Keratinocyte (primary cell): Measurements from ENCODE around the gene SKOR1. TPM values are rescaled to one million over a fixed set of nuclear protein-coding genes. Genes with fewer than 3 reads are reported as not detected.

Source experiments
- DNase-seq: peaks from one replicate; pipeline ENCODE4 v3.0.0-alpha.2; 2011; ENCODE audit warnings: low read depth, missing footprints, low spot score
- FAIRE-seq: peaks from 2 replicates; lab custom pipeline; 2011; peaks lifted over from hg19 to GRCh38; lab: Jason Lieb, UNC
- H2AFZ ChIP-seq: 2 replicates; pipeline ENCODE4 v1.6.0; 2012; ENCODE audit warnings: low read length, control low read depth, inconsistent platforms; ENCODE audit not compliant: control insufficient read depth
- H3K27ac ChIP-seq: 2 replicates; pipeline ENCODE4 v1.5.1; 2011; ENCODE audit warnings: low read length; ENCODE audit not compliant: control insufficient read depth, insufficient read depth
- H3K27me3 ChIP-seq: 3 replicates; pipeline ENCODE4 v1.6.0; 2011; ENCODE audit warnings: low read length; ENCODE audit not compliant: control insufficient read depth, insufficient read depth; ENCODE audit errors: extremely low read depth
- H3K36me3 ChIP-seq, 2 experiments: 2 replicates in 1 of 2; 3 replicates in 1 of 2; pipeline ENCODE4 v1.5.1; 2011; ENCODE audit warnings: low read length in 2 of 2, mild to moderate bottlenecking in 1 of 2; ENCODE audit not compliant: control insufficient read depth in 2 of 2, insufficient read depth in 2 of 2; ENCODE audit errors: extremely low read depth in 1 of 2
- H3K4me1 ChIP-seq: 3 replicates; pipeline ENCODE4 v1.5.1; 2011; ENCODE audit warnings: low read length; ENCODE audit not compliant: control insufficient read depth, insufficient read depth; ENCODE audit errors: extremely low read depth
- H3K4me2 ChIP-seq: 3 replicates; pipeline ENCODE4 v1.6.0; 2011; ENCODE audit warnings: low read depth, low read length; ENCODE audit not compliant: control insufficient read depth, insufficient read depth; ENCODE audit errors: extremely low read depth
- H3K4me3 ChIP-seq, 3 experiments: fragments of 200-600 bp in 1 of 3; sonication (generic) in 1 of 3; 2 replicates in 2 of 3; 3 replicates in 1 of 3; pipeline ENCODE4 v1.5.1; 2011 to 2016; ENCODE audit warnings: low read length in 3 of 3, mild to moderate bottlenecking in 3 of 3, control low read depth in 2 of 3, inconsistent platforms in 1 of 3, low read depth in 1 of 3, mixed read lengths in 1 of 3, mixed run types in 1 of 3, moderate library complexity in 1 of 3; ENCODE audit not compliant: control insufficient read depth in 2 of 3, insufficient read depth in 2 of 3; ENCODE audit errors: extremely low read depth in 1 of 3
- H3K79me2 ChIP-seq: 2 replicates; pipeline ENCODE4 v1.6.0; 2012; ENCODE audit warnings: low read length; ENCODE audit not compliant: control insufficient read depth, insufficient read depth
- H3K9ac ChIP-seq: 3 replicates; pipeline ENCODE4 v1.6.0; 2011; ENCODE audit warnings: low read length; ENCODE audit not compliant: control insufficient read depth, insufficient read depth; ENCODE audit errors: extremely low read depth
- H3K9me1 ChIP-seq: 3 replicates; pipeline ENCODE4 v1.6.0; 2011; ENCODE audit warnings: low read length; ENCODE audit not compliant: control insufficient read depth, insufficient read depth; ENCODE audit errors: extremely low read depth
- H3K9me3 ChIP-seq: 2 replicates; pipeline ENCODE4 v1.5.1; 2012; ENCODE audit warnings: low read depth, low read length; ENCODE audit not compliant: control insufficient read depth
- H4K20me1 ChIP-seq: 3 replicates; pipeline ENCODE4 v1.6.0; 2011; ENCODE audit warnings: low read length; ENCODE audit not compliant: control insufficient read depth, insufficient read depth; ENCODE audit errors: extremely low read depth
- CTCF ChIP-seq, 3 experiments: IDR thresholded peaks in 1 of 3; conservative IDR thresholded peaks in 1 of 3; optimal IDR thresholded peaks in 1 of 3; 2 replicates in 2 of 3; 3 replicates in 1 of 3; pipeline versions ENCODE3 to v1.5.1; 2011; ENCODE audit warnings: low read length in 3 of 3, mild to moderate bottlenecking in 3 of 3, moderate library complexity in 2 of 3, control low read depth in 1 of 3, inconsistent platforms in 1 of 3; ENCODE audit not compliant: insufficient read depth in 2 of 3; ENCODE audit errors: extremely low read depth in 1 of 3
- EZH2 ChIP-seq: IDR thresholded peaks from one replicate; pipeline ENCODE4 v1.6.1; 2012; ENCODE audit warnings: inconsistent platforms, mild to moderate bottlenecking, low read length, moderate library complexity
- dilution Hi-C: fragments of 300-500 bp; cut with MboI; formaldehyde crosslinking; loops from one replicate; pipeline ENCODE4 v1.7.0; 2020; ENCODE audit warnings: low sequenced_read_pairs; ENCODE audit not compliant: extremely low pct_ligation_motif_present
- polyA plus RNA-seq, 5 experiments: library from polyadenylated mRNA; depleted of rRNA in 3 of 5; stranded (reverse) in 3 of 5; stranded (forward) in 1 of 5; unstranded in 1 of 5; fragments of >200 nt; gene quantifications; 1 replicate in 1 of 5; 2 replicates in 3 of 5; 3 replicates in 1 of 5; pipeline versions ENCODE4 v1.2.1 to v1.2.3, GENCODE V29; 2011 to 2012; ENCODE audit warnings: missing spikeins in 2 of 5, low read depth in 1 of 5, low replicate concordance in 1 of 5

The SKOR1 gene
- polyA plus RNA-seq, 1 donor (not counting 4 experiments of a cell fraction or from before 2014, with no cell fraction given): 0.03 TPM

DNA sequence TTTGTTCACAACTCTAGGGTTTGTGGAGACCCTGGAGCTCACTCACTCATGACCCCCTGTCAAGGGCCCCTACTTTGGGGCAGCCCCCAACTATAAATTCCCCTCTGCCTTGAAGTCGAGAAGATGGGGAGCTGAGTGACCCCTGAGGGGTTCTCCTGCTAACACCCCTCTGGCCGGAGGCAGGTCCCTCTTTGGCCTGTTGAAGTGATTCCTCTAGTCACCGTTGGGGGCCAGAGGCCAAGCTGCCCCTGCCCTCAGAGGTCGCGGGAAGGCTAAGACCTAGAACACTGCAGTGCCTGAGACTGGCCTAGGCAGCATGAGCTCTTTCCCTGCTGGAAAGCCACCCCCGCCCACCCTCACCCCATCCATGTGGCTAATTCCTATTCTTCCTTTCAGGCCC, 15.4 kb upstream of the SKOR1 start:
- Histone ChIP-seq H3K4me3 (no peak overlapping the region), H3K4me1 (no peaks in the 10 kb centered on the region), H3K79me2 (no peaks in the 10 kb centered on the region), H3K27ac (no peak overlapping the region), H3K9me1 (no peaks in the 10 kb centered on the region), H3K9me3 (no peaks in the 10 kb centered on the region), H4K20me1 (no peaks in the 10 kb centered on the region), H2AFZ (no peak overlapping the region), H3K36me3 (no peaks in the 10 kb centered on the region), H3K27me3 (no peaks in the 10 kb centered on the region), H3K9ac (no peak overlapping the region), H3K4me2 (no peak overlapping the region)
- dilution Hi-C loops: no loop called here
- FAIRE-seq: no peak
- DNase-seq: no peak
- TF ChIP-seq CTCF (optimal IDR thresholded peaks at IDR 0.05 in 1 of 3, IDR thresholded peaks at IDR 0.05 in 1 of 3, conservative IDR thresholded peaks at IDR 0.05 in 1 of 3; ENCODE audit: extremely low read depth in 1 of 3, insufficient read depth in 2 of 3, low read length in 3 of 3) (no peak), EZH2 (no peak)

- Histone ChIP-seq H3K9me3 (no peaks in the 10 kb centered on the region), H3K4me1 (no peaks in the 10 kb centered on the region), H4K20me1 (no peaks in the 10 kb centered on the region), H3K9ac (no peak overlapping the region), H3K27ac (no peak overlapping the region), H3K36me3 (no peaks in the 10 kb centered on the region), H3K4me2 (no peak overlapping the region), H2AFZ (no peak overlapping the region), H3K27me3 (peaks cover 2% of the 10 kb centered on the region), H3K9me1 (no peaks in the 10 kb centered on the region), H3K79me2 (no peaks in the 10 kb centered on the region), H3K4me3 (no peak overlapping the region)
- DNase-seq (no peak), FAIRE-seq (no peak)
- TF ChIP-seq CTCF (optimal IDR thresholded peaks at IDR 0.05 in 1 of 3, IDR thresholded peaks at IDR 0.05 in 1 of 3, conservative IDR thresholded peaks at IDR 0.05 in 1 of 3; ENCODE audit: extremely low read depth in 1 of 3, insufficient read depth in 2 of 3, low read length in 3 of 3) (no peak), EZH2 (no peak)
- dilution Hi-C loops: no loop called here
Observed at GRCh38 chr15:67812241-67812644, 13.1 kb upstream of the SKOR1 start.
